Lower lobe of right lung (tissue), 2 donors: ENCODE measurements around the gene LRRC4. TPM values are rescaled to one million over a fixed set of nuclear protein-coding genes. Genes with fewer than 3 reads are reported as not detected.

Experiments
- ATAC-seq, 2 donors: fragments of 200-7000 bp; cut with Tn5 transposase; one replicate each; pipeline ENCODE4 v1.9.1; 2020 to 2022; ENCODE audit warnings: mild to moderate bottlenecking in 2 of 2, moderate library complexity in 2 of 2
- DNase-seq: peaks from one replicate; pipeline ENCODE4 v3.0.0-alpha.2; 2020
- H3K27ac ChIP-seq: fragments of 200-600 bp; one replicate; pipeline ENCODE4 v1.8.0; 2022
- H3K27me3 ChIP-seq: fragments of 200-600 bp; one replicate; pipeline ENCODE4 v1.8.0; 2022; ENCODE audit warnings: low read depth
- H3K36me3 ChIP-seq: fragments of 200-600 bp; one replicate; pipeline ENCODE4 v1.8.0; 2022; ENCODE audit warnings: mild to moderate bottlenecking
- H3K4me1 ChIP-seq: fragments of 200-600 bp; one replicate; pipeline ENCODE4 v1.8.0; 2022
- H3K4me3 ChIP-seq: fragments of 200-600 bp; one replicate; pipeline ENCODE4 v1.8.0; 2022; ENCODE audit warnings: mild to moderate bottlenecking
- H3K9me3 ChIP-seq: fragments of 200-600 bp; one replicate; pipeline ENCODE4 v1.8.0; 2022
- intact Hi-C: fragments of 100-400 bp; cut with DNase I; formaldehyde crosslinking; loops from one replicate; pipeline ENCODE4 v1.11.0; 2022
- total RNA-seq: library from RNA; stranded (reverse); fragmentation: NEBNext Ultra II Directional; extraction: Animal tissue kit (Norgen Biotek cat#: 25700); gene quantifications from one replicate; pipeline ENCODE4 v1.2.1, GENCODE V29; 2021
- TF ChIP-seq, protein P1 (sequence below): fragments of 200-600 bp; IDR thresholded peaks from one replicate; pipeline ENCODE4 v1.8.0; 2022; ENCODE audit warnings: antibody characterized with exemption, mild to moderate bottlenecking
- donor health status: DM: no; HTN: yes; CAD: no; lungs with severe emphysema.

The LRRC4 gene
- total RNA-seq, 1 donor from 2014 or later, result 12.8 TPM

- intact Hi-C loops, result no loop called here
- TF ChIP-seq, protein P1, sequence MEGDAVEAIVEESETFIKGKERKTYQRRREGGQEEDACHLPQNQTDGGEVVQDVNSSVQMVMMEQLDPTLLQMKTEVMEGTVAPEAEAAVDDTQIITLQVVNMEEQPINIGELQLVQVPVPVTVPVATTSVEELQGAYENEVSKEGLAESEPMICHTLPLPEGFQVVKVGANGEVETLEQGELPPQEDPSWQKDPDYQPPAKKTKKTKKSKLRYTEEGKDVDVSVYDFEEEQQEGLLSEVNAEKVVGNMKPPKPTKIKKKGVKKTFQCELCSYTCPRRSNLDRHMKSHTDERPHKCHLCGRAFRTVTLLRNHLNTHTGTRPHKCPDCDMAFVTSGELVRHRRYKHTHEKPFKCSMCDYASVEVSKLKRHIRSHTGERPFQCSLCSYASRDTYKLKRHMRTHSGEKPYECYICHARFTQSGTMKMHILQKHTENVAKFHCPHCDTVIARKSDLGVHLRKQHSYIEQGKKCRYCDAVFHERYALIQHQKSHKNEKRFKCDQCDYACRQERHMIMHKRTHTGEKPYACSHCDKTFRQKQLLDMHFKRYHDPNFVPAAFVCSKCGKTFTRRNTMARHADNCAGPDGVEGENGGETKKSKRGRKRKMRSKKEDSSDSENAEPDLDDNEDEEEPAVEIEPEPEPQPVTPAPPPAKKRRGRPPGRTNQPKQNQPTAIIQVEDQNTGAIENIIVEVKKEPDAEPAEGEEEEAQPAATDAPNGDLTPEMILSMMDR, result no peak
- Histone ChIP-seq H3K27me3 (no peaks in the 10 kb centered on the region), H3K4me3 (no peak overlapping the region), H3K9me3 (no peaks in the 10 kb centered on the region), H3K36me3 (no peaks in the 10 kb centered on the region), H3K27ac (no peak overlapping the region), H3K4me1 (peaks cover 9% of the 10 kb centered on the region)
- no peak for DNase-seq
- ATAC-seq, result no peak
These were observed 5.8 kb upstream of the LRRC4 start for GRCh38 chr7:128037081-128037480.

- intact Hi-C loops, result no loop called here
These were observed 5.1 kb upstream of the LRRC4 start for GRCh38 chr7:128036226-128036940.

GRCh38 chr7:128035712-128036111 is 4.5 kb upstream of the LRRC4 start:
- TF ChIP-seq, protein P1, result peak; percentile 25
- H3K27me3 ChIP-seq, result no peaks in the 10 kb centered on the region
- H3K9me3 ChIP-seq, result no peaks in the 10 kb centered on the region
- no peak overlapping the region for H3K4me3 ChIP-seq
- no peak overlapping the region for H3K27ac ChIP-seq
- DNase-seq (no peak), ATAC-seq (no peak)
- no peaks in the 10 kb centered on the region for H3K36me3 ChIP-seq
- peaks cover 9% of the 10 kb centered on the region for H3K4me1 ChIP-seq
- intact Hi-C loops, result no loop called here

More at GRCh38 chr7:128036226-128036940, 5.1 kb upstream of the LRRC4 start:
- no peaks in the 10 kb centered on the region for H3K9me3 ChIP-seq
- H3K27me3 ChIP-seq, result no peaks in the 10 kb centered on the region
- H3K4me3 ChIP-seq, result no peak overlapping the region
- H3K36me3 ChIP-seq, result no peaks in the 10 kb centered on the region
- no peak overlapping the region for H3K27ac ChIP-seq
- TF ChIP-seq, protein P1, result no peak
- DNase-seq, result no peak
- ATAC-seq, result no peak
- peaks cover 9% of the 10 kb centered on the region for H3K4me1 ChIP-seq

GRCh38 chr7:128034825-128035224 is 3.6 kb upstream of the LRRC4 start:
- Histone ChIP-seq H3K27ac (no peak overlapping the region), H3K4me3 (no peak overlapping the region), H3K36me3 (no peaks in the 10 kb centered on the region), H3K9me3 (no peaks in the 10 kb centered on the region), H3K4me1 (peaks cover 17% of the 10 kb centered on the region), H3K27me3 (no peaks in the 10 kb centered on the region)
- TF ChIP-seq, protein P1, result no peak
- no peak for DNase-seq
- intact Hi-C loops, result no loop called here
- ATAC-seq, result no peak

- H3K36me3 ChIP-seq, result no peaks in the 10 kb centered on the region
- H3K4me3 ChIP-seq, result no peak overlapping the region
- no peak overlapping the region for H3K27ac ChIP-seq
- intact Hi-C loops, result no loop called here
- ATAC-seq, result peak; percentile 15 to 19
- H3K4me1 ChIP-seq, result peaks cover 21% of the 10 kb centered on the region
- no peak for DNase-seq
- H3K27me3 ChIP-seq, result no peaks in the 10 kb centered on the region
- no peaks in the 10 kb centered on the region for H3K9me3 ChIP-seq
- TF ChIP-seq, protein P1, result no peak
These were observed 2.0 kb upstream of the LRRC4 start for GRCh38 chr7:128033246-128033645.
